Stomach (tissue), 4 donors: ENCODE measurements around the gene TAOK1.
"Not testable (repeated sequence)": the region's sequence is repeated elsewhere in the genome, so short reads cannot be mapped to it uniquely, and the experiment has no call there.

Experiments
- EP300 ChIP-seq: sonication (generic); formaldehyde crosslinking; IDR thresholded peaks from one replicate; pipeline ENCODE4 v1.6.1; 2017; ENCODE audit warnings: antibody characterized with exemption
- POLR2A ChIP-seq, 4 donors: fragments of 450-650 bp; IDR thresholded peaks; one replicate each; pipeline ENCODE4 v1.6.1; 2016; ENCODE audit warnings: antibody characterized with exemption in 4 of 4, control low read depth in 2 of 4, mild to moderate bottlenecking in 1 of 4, moderate library complexity in 1 of 4
- POLR2AphosphoS5 ChIP-seq, 3 donors: sonication (generic); formaldehyde crosslinking; IDR thresholded peaks; one replicate each; pipeline ENCODE4 v1.6.1; 2016; ENCODE audit warnings: antibody characterized with exemption in 3 of 3
- TF ChIP-seq, protein P1 (sequence below), 7 experiments: fragments of 450-650 bp in 4 of 7; fragments of 200-600 bp in 3 of 7; sonication (generic) in 3 of 7; IDR thresholded peaks; one replicate each; pipeline ENCODE4 v1.5.1; 2016 to 2019; ENCODE audit warnings: antibody characterized with exemption in 7 of 7, control low read depth in 2 of 7, mild to moderate bottlenecking in 1 of 7

DNA sequence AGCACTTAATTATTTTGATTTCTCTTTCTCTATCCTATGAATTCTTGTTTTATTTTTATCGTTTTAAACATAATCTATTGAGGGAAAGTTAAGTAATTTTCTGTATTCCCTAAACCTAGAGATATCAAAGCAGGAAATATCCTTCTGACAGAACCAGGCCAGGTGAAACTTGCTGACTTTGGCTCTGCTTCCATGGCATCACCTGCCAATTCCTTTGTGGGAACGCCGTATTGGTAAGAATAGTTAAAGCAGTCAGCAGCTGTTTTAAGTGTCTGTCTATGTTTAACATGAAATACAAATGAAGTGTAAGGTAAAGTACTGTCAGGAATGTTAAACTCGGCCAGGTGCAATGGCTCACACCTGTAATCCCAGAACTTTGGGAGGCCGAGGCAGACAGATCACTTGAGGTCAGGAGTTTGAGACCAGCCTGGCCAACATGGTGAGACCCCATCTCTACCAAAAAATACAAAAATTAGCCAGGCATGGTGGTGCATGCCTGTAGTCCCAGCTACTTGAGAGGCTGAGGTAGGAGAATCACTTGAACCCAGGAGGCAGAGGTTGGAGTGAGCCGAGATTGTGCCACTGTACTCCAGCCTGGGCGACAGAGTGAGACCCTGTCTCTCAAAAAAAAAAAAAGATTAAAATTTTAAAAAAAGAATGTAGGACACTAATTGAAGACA, 90.2 kb downstream of the TAOK1 start:
- TF ChIP-seq POLR2AphosphoS5 (IDR thresholded peaks at IDR 0.05); POLR2A (IDR thresholded peaks at IDR 0.05); EP300: not testable (repeated sequence)
- TF ChIP-seq, protein P1, sequence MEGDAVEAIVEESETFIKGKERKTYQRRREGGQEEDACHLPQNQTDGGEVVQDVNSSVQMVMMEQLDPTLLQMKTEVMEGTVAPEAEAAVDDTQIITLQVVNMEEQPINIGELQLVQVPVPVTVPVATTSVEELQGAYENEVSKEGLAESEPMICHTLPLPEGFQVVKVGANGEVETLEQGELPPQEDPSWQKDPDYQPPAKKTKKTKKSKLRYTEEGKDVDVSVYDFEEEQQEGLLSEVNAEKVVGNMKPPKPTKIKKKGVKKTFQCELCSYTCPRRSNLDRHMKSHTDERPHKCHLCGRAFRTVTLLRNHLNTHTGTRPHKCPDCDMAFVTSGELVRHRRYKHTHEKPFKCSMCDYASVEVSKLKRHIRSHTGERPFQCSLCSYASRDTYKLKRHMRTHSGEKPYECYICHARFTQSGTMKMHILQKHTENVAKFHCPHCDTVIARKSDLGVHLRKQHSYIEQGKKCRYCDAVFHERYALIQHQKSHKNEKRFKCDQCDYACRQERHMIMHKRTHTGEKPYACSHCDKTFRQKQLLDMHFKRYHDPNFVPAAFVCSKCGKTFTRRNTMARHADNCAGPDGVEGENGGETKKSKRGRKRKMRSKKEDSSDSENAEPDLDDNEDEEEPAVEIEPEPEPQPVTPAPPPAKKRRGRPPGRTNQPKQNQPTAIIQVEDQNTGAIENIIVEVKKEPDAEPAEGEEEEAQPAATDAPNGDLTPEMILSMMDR (IDR thresholded peaks at IDR 0.05), result not testable (repeated sequence)
